NCI-H2081 treated with DMSO at 0.1 percent for 48 hours (cell line): ENCODE measurements around the gene DHRS7.
"Not testable (repeated sequence)": the region's sequence is repeated elsewhere in the genome, so short reads cannot be mapped to it uniquely, and the experiment has no call there.

Experiments
- DNase-seq: peaks from one replicate; lab custom pipeline; 2025; lab: John Stamatoyannopoulos, UW

Gene DHRS7

DNA sequence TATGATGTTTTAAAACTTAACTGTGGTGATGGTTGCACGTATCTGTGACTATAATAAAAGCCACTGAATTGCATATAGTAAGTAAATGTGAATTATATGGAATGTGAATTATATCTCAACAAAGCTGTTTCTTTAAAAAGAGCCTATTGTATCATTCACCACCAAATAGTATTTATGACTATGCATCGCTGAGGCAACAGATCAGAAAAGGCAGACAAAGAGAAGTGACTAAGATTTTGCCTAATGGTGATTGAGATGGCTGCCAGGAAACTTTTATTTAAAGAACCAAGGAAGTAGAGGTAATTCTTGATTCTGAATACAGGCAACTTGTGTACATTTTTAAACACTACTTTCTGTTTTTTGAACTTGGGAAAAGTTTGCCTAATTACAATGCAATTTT, 31.7 kb downstream of the DHRS7 start:
- DNase-seq, result no peak

DNA sequence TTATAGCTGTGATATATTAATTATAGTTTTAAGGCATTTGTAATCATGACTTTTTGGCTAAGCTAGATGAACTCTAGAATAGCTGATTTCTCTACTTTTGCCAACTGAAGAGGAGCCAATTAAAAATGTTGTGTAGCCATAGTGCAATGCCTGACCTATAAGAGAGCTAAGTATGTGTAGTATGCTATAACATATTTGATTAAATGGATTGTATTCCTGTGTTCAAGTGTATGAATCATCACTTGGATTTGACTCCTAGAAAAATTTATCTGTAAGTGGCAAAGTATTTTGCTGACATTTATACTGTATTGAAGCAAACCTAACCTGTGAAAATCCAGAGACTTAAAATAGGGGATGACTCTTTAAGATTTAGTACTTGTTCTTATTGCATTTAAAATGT, 39.3 kb downstream of the DHRS7 start:
- DNase-seq, result no peak

DNA sequence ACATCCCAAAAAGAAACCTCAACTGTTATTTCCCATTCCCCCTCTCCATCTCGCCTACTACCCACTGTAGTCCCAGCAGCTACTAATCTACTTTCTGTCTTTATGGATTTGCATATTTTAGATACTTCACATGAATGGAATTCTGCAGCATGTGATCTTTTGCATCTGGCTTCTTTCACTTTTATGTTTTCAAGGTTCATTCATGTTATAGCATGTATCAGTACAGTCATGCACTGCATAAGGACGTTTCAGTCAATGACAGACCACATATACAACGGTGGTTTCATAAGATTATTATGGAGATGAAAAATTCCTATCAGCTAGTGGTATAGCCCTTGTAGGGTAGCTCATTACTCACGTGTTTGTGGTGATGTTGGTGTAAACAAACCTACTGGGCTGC, 49.0 kb downstream of the DHRS7 start:
- no peak for DNase-seq

DNA sequence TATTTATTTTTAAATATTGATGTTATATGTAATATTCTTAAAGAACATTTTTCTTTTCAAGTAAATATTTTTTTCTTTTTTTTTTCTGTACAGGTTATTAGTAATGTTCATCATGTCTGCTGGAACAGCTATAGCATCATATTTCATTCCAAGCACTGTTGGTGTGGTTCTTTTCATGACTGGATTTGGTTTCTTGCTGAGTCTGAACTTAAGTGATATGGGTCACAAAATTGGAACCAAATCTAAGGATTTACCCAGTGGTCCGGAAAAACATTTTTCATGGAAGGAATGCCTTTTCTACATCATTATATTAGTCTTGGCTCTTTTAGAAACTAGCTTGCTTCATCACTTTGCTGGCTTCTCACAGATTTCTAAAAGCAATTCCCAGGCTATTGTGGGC, 50.3 kb downstream of the DHRS7 start:
- DNase-seq, result no peak

DNA sequence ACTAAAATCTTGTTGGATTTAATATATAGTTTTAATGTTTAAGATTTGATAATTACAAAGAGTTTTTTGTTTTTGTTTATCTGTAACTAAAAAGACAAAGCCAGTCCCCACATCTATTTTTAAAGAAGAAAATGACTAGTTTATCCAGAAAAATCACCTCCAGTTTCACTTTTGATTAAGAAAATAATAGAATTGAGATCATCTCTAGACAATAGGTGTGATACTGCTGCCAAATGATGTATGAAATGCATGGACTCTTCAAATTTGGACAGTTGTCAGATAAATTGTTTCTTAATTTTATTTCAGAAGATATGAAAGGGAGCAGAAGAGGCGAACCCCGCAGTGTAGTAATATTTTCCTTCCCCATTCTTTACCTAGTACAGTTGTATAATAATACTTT, 53.5 kb downstream of the DHRS7 start:
- no peak for DNase-seq

DNA sequence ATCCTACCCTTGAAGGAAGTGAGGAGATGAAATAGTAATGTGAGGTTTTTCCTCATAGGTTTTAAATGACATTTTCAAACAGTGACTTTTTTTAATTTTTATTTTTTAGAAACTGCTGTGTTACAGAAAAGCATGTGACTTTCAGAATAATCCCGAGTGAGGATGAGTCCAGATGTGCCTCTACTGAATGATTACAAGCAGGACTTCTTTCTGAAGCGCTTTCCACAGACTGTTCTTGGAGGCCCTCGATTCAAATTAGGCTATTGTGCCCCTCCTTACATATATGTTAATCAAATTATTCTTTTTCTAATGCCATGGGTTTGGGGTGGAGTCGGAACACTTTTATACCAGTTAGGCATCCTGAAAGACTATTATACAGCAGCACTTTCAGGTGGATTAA, 57.7 kb downstream of the DHRS7 start:
- no peak for DNase-seq

DNA sequence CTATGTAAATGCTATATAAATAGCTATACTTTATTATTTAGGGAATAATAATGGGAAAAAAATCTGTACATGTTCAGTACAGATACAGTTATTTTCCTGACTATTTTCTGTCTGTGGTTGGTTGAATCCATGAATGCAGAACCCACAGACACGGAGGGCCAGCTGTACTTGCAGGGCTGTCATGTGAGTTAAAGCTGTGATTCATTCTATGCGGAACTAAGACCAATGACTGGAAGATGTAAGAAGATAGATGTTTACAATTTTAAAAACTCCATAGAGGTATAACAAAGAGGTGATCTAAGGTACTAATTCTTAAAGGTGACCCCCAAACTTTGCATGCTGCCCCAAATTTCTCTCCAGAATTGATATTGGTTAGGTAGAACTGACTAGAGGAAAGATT, 58.9 kb downstream of the DHRS7 start:
- DNase-seq, result no peak

DNA sequence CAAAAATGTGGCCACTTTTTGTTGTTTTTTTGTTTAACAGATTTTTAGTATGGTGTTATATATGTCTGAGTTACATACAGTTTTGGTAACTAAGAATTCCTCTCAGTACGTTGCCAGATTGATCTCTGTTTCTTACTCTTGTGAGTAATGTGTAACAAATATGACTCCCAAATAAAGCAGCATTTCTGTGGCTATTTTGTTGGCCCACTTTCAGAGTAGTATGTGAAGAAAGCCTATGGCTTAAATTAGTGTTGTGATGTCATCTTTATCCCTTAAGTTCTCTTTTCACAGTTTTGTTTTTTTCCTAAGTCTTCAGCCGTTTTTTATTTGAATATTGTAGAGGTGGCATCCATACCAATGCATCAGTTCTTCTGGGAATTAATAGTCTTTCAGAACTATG, 62.8 kb downstream of the DHRS7 start:
- DNase-seq, result no peak

DNA sequence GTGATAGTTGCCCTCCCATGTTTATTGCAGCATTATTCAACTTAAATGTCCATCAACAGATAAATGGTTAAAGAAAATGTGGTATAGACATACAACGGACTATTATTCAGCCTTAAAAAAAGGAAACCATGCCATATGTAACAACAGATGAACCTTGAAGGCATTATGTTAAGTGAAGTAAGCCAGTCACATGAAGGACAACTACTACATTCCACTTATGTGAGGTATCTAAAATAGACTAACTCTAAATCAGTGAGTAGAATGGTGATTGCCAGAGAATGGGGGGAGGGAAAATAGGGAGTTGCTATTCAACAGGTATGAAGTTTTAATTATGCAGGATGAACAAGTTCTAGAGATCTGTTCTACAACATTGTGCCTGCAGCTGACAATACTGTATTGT, 63.4 kb downstream of the DHRS7 start:
- DNase-seq, result no peak

DNA sequence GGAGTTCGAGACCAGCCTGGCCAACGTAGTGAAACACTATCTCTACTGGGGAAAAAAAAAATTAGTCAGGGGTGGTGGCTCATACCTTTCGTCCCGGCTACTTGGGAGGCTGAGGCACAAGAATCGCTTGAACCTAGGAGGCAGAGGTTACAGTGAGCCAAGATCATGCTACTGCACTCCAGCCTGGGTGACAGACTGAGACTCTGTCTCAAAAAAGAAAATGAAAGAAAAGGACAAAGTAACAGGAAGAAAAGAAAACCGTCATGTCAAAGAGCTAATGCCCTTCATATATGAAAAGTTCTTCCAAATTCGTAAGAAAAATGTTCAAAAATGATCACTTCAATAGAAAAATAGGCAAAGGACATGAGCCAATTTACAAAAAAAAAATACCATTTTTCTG, 65.3 kb downstream of the DHRS7 start:
- DNase-seq, result not testable (repeated sequence)

DNA sequence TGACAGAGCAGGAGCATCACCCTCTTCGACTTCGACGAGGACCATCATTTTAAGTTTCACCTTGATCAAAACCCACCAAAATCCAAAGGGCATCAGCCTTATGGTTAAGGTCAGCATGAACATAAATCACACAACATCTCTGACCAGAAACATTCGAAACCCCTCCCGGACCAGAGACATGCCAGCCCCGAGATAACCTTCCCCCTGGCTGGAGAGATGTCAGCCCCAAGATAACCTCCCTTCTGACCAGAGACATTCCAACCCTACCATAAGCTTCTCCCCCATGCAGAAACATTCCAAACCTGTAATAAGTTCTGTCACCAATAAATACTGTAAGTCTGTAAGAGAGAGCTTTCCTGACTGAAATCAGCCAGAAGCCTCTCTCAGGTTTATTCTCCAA, 67.2 kb downstream of the DHRS7 start:
- no peak for DNase-seq

DNA sequence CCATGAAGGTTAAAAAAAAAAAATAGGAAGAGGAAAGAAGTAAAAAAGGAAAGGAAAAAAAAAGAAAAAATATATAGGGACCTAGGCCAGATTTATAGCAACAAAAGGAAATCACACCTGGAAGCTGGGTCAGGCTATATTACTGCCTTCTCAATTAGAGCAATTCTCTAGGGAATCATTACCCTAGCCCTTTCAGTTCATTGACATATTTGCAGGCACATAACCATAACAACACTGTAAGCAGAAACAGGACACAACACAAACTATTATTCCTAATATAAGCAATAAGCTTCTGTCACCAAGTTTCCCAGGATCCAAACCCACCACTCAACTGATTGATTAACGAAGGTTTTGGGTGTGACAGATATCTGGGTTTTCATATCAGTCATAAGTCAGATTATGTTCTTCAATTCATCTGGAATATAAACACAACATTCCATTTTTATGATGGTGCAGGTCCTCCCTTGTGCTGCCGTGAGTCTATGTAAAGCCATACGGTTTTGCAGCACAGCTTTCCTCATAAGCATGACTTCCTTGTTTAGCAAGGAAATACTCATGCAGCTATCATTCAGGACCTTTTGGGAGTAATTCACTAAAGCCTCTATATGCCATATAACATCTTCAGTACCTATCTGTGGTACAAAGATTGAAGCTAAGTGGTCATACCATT, 69.3 kb downstream of the DHRS7 start:
- no peak for DNase-seq

DNA sequence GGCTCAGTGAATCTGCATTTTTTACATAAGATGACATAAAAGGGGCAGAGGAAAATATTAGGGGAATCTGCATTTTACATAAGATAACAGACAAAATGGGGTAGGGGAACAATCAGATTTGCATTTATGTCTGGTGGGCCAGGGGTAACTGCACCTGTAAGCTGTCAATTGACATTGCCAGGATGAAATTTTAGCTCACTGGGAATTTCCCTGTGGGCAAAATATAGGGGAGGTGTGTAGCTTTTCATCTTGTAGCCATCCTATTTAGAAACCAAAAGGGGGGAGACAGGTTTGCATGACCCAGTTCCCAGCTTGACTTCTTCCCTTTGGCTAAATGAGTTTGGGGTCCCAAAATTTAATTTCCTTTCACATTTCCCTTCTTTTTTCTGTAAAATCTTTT, 70.0 kb downstream of the DHRS7 start:
- DNase-seq, result no peak

DNA sequence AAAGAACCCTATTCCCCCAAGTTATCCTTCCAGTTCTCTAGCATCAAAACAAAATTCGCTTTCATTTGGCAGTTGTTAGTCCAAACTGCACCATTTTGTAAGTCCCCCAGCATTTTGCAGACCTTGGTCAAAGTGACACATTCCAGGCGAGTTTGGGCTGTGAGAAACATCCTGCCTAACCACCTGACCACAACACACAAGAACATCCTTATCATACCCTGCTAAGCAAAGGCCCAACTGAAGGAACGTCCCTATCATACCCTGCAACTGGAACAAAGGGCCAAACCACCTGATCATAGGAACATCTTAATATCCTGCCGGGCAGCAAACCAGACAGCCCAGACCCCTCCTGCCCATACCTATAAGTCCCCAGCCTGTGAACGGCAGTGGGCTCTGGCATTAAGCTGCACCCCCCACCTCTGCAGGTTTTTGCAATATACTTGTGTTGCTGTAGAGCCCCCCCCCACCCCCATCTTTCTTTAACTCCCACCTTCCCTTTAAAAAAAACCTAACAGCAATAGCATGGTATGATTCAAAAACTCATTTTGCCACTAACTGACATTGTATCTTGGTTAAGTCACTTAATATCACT, 70.8 kb downstream of the DHRS7 start:
- DNase-seq, result no peak
